ENCODE data around the gene RAPGEF3.
A peak's percentile ranks its signal among the peaks of the same experiment; 100 is the strongest.

Gene RAPGEF3

GRCh38 chr12:47805417-47805816 lies 46.7 kb upstream of the RAPGEF3 start:
- TF ChIP-seq REST (IDR thresholded peaks at IDR 0.05; ENCODE audit: insufficient replicate concordance, low read depth) (no peak), CTCF (IDR thresholded peaks at IDR 0.05; ENCODE audit: insufficient read depth, low read length) (no peak), GABPA (IDR thresholded peaks at IDR 0.05; ENCODE audit: low read depth) (no peak), POLR2AphosphoS5 (IDR thresholded peaks at IDR 0.05; ENCODE audit: low read depth) (no peak), SPI1 (IDR thresholded peaks at IDR 0.05; ENCODE audit: borderline replicate concordance, low read depth) (no peak)
- Histone ChIP-seq H3K27ac (replicated peaks) (no peak overlapping the region), H3K4me3 (replicated peaks; ENCODE audit: insufficient read depth, low read length) (no peak overlapping the region), H3K27me3 (ENCODE audit: insufficient read depth, poor library complexity, severe bottlenecking) (no peaks in the 10 kb centered on the region)
- no peak for DNase-seq (ENCODE audit: low read depth in 1 of 2, low spot score in 1 of 2)

GRCh38 chr12:47804171-47804570 lies 45.5 kb upstream of the RAPGEF3 start:
- no peak for DNase-seq (ENCODE audit: low read depth in 1 of 2, low spot score in 1 of 2)
- Histone ChIP-seq H3K4me3 (replicated peaks; ENCODE audit: insufficient read depth, low read length) (no peak overlapping the region), H3K27ac (replicated peaks) (no peak overlapping the region), H3K27me3 (ENCODE audit: insufficient read depth, poor library complexity, severe bottlenecking) (no peaks in the 10 kb centered on the region)
- TF ChIP-seq POLR2AphosphoS5 (IDR thresholded peaks at IDR 0.05; ENCODE audit: low read depth) (no peak), GABPA (IDR thresholded peaks at IDR 0.05; ENCODE audit: low read depth) (no peak), CTCF (IDR thresholded peaks at IDR 0.05; ENCODE audit: insufficient read depth, low read length) (no peak), SPI1 (IDR thresholded peaks at IDR 0.05; ENCODE audit: borderline replicate concordance, low read depth) (no peak), REST (IDR thresholded peaks at IDR 0.05; ENCODE audit: insufficient replicate concordance, low read depth) (no peak)

- no peak for TF ChIP-seq GABPA (IDR thresholded peaks at IDR 0.05; ENCODE audit: low read depth)
- TF ChIP-seq CTCF (IDR thresholded peaks at IDR 0.05; ENCODE audit: insufficient read depth, low read length) = no peak
- peak; percentile 62; the same call in 1 of the 2 replicates for TF ChIP-seq SPI1 (IDR thresholded peaks at IDR 0.05; ENCODE audit: borderline replicate concordance, low read depth)
- Histone ChIP-seq H3K4me3 (replicated peaks; ENCODE audit: insufficient read depth, low read length) (no peak overlapping the region), H3K27me3 (ENCODE audit: insufficient read depth, poor library complexity, severe bottlenecking) (no peaks in the 10 kb centered on the region), H3K27ac (replicated peaks) (peak overlapping the region; percentile 64)
- DNase-seq (ENCODE audit: low read depth in 1 of 2, low spot score in 1 of 2) = peak in 1 of 2 experiments; percentile 47
Measured at GRCh38 chr12:47803191-47803875, 44.7 kb upstream of the RAPGEF3 start.

- H3K27ac ChIP-seq (replicated peaks) = peak overlapping the region; percentile 64
- TF ChIP-seq CTCF (IDR thresholded peaks at IDR 0.05; ENCODE audit: insufficient read depth, low read length) (peak; percentile 36), REST (IDR thresholded peaks at IDR 0.05; ENCODE audit: insufficient replicate concordance, low read depth) (no peak)
- peak in 1 of 2 experiments; percentile 26 for DNase-seq (ENCODE audit: low read depth in 1 of 2, low spot score in 1 of 2)
- H3K27me3 ChIP-seq (ENCODE audit: insufficient read depth, poor library complexity, severe bottlenecking) = no peaks in the 10 kb centered on the region
- no peak overlapping the region for H3K4me3 ChIP-seq (replicated peaks; ENCODE audit: insufficient read depth, low read length)
Measured at GRCh38 chr12:47802312-47802711, 43.6 kb upstream of the RAPGEF3 start.

All from HL-60 (cell line).